ENCODE measurements around the gene EGLN1. TPM values are rescaled to one million over a fixed set of nuclear protein-coding genes. Genes with fewer than 3 reads are reported as not detected.

EGLN1 gene
- total RNA-seq, 1 donor from 2014 or later: 27.5 TPM

- Mint-ChIP-seq H3K27ac (ENCODE audit: unreplicated experiment) (peak overlapping the region; percentile 34), H3K27me3 (ENCODE audit: unreplicated experiment) (no peaks in the 10 kb centered on the region), H3K4me1 (ENCODE audit: unreplicated experiment) (peaks cover 13% of the 10 kb centered on the region), H3K36me3 (ENCODE audit: unreplicated experiment) (no peaks in the 10 kb centered on the region), H3K4me3 (ENCODE audit: unreplicated experiment) (no peak overlapping the region), H3K9me3 (ENCODE audit: unreplicated experiment) (no peaks in the 10 kb centered on the region)
- DNase-seq (ENCODE audit: extremely low spot score, unreplicated experiment): no peak
- TF ChIP-seq CTCF (IDR thresholded peaks at IDR 0.05): no peak
Observed at GRCh38 chr1:231424950-231425805, 3.1 kb upstream of the EGLN1 start.

GRCh38 chr1:231423648-231424047 is 1.6 kb upstream of the EGLN1 start:
- no peaks in the 10 kb centered on the region for H3K27me3 Mint-ChIP-seq (ENCODE audit: unreplicated experiment)
- H3K36me3 Mint-ChIP-seq (ENCODE audit: unreplicated experiment): no peaks in the 10 kb centered on the region
- no peaks in the 10 kb centered on the region for H3K9me3 Mint-ChIP-seq (ENCODE audit: unreplicated experiment)
- no peak overlapping the region for H3K4me3 Mint-ChIP-seq (ENCODE audit: unreplicated experiment)
- DNase-seq (ENCODE audit: extremely low spot score, unreplicated experiment): no peak
- no peak overlapping the region for H3K27ac Mint-ChIP-seq (ENCODE audit: unreplicated experiment)
- H3K4me1 Mint-ChIP-seq (ENCODE audit: unreplicated experiment): peaks cover 27% of the 10 kb centered on the region
- TF ChIP-seq CTCF (IDR thresholded peaks at IDR 0.05): no peak

GRCh38 chr1:231422798-231423309 is 767 bp upstream of the EGLN1 start:
- TF ChIP-seq CTCF (IDR thresholded peaks at IDR 0.05): no peak
- Mint-ChIP-seq H3K4me1 (ENCODE audit: unreplicated experiment) (peaks cover 35% of the 10 kb centered on the region), H3K9me3 (ENCODE audit: unreplicated experiment) (no peaks in the 10 kb centered on the region), H3K27me3 (ENCODE audit: unreplicated experiment) (no peaks in the 10 kb centered on the region), H3K27ac (ENCODE audit: unreplicated experiment) (peak overlapping the region; percentile 92), H3K4me3 (ENCODE audit: unreplicated experiment) (peak overlapping the region; percentile 79), H3K36me3 (ENCODE audit: unreplicated experiment) (no peaks in the 10 kb centered on the region)
- DNase-seq (ENCODE audit: extremely low spot score, unreplicated experiment): no peak

- peak overlapping the region; percentile 46 for H3K27ac Mint-ChIP-seq (ENCODE audit: unreplicated experiment)
Observed at GRCh38 chr1:231421546-231421970, 529 bp downstream of the EGLN1 start.

More at GRCh38 chr1:231421546-231421970, 529 bp downstream of the EGLN1 start:
- Mint-ChIP-seq H3K9me3 (ENCODE audit: unreplicated experiment) (no peaks in the 10 kb centered on the region), H3K36me3 (ENCODE audit: unreplicated experiment) (no peaks in the 10 kb centered on the region), H3K27me3 (ENCODE audit: unreplicated experiment) (no peaks in the 10 kb centered on the region), H3K4me3 (ENCODE audit: unreplicated experiment) (peak overlapping the region; percentile 76), H3K4me1 (ENCODE audit: unreplicated experiment) (peaks cover 48% of the 10 kb centered on the region)
- DNase-seq (ENCODE audit: extremely low spot score, unreplicated experiment): no peak
- TF ChIP-seq CTCF (IDR thresholded peaks at IDR 0.05): no peak
